ENCODE measurements around the gene GTPBP2. TPM values are rescaled to one million over a fixed set of nuclear protein-coding genes. Genes with fewer than 3 reads are reported as not detected.

GTPBP2 gene
- total and polyA plus RNA-seq, 2 experiments from 2014 or later, result 17.5 to 55.9 TPM

DNA sequence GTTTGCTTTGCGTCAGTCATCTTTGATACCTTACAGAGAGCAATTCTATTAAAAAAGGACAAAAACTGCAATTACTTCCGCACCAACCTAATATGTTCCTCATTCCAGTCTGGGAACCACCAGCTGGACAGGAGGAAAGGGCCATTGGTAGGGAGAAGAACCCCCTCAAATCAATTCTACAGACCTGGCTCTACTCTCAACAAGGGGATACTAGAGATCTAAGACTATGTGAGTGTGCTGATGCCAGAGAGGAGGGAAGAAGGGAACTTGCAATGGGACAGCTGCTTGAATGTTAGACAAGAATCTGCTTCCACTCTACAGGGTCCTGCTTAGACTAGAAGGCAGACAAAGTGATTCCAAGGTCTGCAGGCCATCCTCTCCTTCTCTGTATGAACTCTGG is 45.2 kb upstream of the GTPBP2 start:
- H3F3A ChIP-seq (replicated peaks; ENCODE audit: low read depth), result 0 out of 2 replicates have a peak, but pooled peaks cover 11% of the 10 kb centered on the region
- peaks cover 3% of the 10 kb centered on the region for H4K20me1 ChIP-seq (replicated peaks; ENCODE audit: insufficient read depth)
- no peaks in the 10 kb centered on the region for H3K27me3 ChIP-seq (ENCODE audit: insufficient read depth)
- Mint-ChIP-seq H3K27me3 (ENCODE audit: insufficient read depth, low read depth, poor library complexity) (peaks cover 3% of the 10 kb centered on the region), H3K4me1 (peaks cover 8% of the 10 kb centered on the region), H3K4me3 (no peak overlapping the region), H3K9me3 (no peaks in the 10 kb centered on the region), H3K36me3 (ENCODE audit: low read depth) (peaks cover 53% of the 10 kb centered on the region), H3K27ac (no peak overlapping the region)
- no peak for TF ChIP-seq ZNF331 (CRISPR knock-in tag; IDR thresholded peaks at IDR 0.05; ENCODE audit: low read depth)
- TF ChIP-seq STAT1 (IDR thresholded peaks at IDR 0.05; ENCODE audit: unreplicated experiment), result no peak
- TF ChIP-seq POLR2AphosphoS5 (IDR thresholded peaks at IDR 0.05; ENCODE audit: low read depth), result no peak
- TF ChIP-seq, protein P1, sequence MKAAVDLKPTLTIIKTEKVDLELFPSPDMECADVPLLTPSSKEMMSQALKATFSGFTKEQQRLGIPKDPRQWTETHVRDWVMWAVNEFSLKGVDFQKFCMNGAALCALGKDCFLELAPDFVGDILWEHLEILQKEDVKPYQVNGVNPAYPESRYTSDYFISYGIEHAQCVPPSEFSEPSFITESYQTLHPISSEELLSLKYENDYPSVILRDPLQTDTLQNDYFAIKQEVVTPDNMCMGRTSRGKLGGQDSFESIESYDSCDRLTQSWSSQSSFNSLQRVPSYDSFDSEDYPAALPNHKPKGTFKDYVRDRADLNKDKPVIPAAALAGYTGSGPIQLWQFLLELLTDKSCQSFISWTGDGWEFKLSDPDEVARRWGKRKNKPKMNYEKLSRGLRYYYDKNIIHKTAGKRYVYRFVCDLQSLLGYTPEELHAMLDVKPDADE (IDR thresholded peaks at IDR 0.05), result no peak
- TF ChIP-seq, protein P2, sequence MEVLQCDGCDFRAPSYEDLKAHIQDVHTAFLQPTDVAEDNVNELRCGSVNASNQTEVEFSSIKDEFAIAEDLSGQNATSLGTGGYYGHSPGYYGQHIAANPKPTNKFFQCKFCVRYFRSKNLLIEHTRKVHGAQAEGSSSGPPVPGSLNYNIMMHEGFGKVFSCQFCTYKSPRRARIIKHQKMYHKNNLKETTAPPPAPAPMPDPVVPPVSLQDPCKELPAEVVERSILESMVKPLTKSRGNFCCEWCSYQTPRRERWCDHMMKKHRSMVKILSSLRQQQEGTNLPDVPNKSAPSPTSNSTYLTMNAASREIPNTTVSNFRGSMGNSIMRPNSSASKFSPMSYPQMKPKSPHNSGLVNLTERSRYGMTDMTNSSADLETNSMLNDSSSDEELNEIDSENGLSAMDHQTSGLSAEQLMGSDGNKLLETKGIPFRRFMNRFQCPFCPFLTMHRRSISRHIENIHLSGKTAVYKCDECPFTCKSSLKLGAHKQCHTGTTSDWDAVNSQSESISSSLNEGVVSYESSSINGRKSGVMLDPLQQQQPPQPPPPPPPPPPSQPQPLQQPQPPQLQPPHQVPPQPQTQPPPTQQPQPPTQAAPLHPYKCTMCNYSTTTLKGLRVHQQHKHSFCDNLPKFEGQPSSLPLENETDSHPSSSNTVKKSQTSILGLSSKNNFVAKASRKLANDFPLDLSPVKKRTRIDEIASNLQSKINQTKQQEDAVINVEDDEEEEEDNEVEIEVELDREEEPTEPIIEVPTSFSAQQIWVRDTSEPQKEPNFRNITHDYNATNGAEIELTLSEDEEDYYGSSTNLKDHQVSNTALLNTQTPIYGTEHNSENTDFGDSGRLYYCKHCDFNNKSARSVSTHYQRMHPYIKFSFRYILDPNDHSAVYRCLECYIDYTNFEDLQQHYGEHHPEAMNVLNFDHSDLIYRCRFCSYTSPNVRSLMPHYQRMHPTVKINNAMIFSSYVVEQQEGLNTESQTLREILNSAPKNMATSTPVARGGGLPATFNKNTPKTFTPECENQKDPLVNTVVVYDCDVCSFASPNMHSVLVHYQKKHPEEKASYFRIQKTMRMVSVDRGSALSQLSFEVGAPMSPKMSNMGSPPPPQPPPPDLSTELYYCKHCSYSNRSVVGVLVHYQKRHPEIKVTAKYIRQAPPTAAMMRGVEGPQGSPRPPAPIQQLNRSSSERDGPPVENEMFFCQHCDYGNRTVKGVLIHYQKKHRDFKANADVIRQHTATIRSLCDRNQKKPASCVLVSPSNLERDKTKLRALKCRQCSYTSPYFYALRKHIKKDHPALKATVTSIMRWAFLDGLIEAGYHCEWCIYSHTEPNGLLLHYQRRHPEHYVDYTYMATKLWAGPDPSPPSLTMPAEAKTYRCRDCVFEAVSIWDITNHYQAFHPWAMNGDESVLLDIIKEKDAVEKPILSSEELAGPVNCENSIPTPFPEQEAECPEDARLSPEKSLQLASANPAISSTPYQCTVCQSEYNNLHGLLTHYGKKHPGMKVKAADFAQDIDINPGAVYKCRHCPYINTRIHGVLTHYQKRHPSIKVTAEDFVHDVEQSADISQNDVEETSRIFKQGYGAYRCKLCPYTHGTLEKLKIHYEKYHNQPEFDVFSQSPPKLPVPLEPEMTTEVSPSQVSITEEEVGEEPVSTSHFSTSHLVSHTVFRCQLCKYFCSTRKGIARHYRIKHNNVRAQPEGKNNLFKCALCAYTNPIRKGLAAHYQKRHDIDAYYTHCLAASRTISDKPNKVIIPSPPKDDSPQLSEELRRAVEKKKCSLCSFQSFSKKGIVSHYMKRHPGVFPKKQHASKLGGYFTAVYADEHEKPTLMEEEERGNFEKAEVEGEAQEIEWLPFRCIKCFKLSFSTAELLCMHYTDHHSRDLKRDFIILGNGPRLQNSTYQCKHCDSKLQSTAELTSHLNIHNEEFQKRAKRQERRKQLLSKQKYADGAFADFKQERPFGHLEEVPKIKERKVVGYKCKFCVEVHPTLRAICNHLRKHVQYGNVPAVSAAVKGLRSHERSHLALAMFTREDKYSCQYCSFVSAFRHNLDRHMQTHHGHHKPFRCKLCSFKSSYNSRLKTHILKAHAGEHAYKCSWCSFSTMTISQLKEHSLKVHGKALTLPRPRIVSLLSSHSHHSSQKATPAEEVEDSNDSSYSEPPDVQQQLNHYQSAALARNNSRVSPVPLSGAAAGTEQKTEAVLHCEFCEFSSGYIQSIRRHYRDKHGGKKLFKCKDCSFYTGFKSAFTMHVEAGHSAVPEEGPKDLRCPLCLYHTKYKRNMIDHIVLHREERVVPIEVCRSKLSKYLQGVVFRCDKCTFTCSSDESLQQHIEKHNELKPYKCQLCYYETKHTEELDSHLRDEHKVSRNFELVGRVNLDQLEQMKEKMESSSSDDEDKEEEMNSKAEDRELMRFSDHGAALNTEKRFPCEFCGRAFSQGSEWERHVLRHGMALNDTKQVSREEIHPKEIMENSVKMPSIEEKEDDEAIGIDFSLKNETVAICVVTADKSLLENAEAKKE (CRISPR knock-in tag; IDR thresholded peaks at IDR 0.05), result no peak
- TF ChIP-seq, protein P3, sequence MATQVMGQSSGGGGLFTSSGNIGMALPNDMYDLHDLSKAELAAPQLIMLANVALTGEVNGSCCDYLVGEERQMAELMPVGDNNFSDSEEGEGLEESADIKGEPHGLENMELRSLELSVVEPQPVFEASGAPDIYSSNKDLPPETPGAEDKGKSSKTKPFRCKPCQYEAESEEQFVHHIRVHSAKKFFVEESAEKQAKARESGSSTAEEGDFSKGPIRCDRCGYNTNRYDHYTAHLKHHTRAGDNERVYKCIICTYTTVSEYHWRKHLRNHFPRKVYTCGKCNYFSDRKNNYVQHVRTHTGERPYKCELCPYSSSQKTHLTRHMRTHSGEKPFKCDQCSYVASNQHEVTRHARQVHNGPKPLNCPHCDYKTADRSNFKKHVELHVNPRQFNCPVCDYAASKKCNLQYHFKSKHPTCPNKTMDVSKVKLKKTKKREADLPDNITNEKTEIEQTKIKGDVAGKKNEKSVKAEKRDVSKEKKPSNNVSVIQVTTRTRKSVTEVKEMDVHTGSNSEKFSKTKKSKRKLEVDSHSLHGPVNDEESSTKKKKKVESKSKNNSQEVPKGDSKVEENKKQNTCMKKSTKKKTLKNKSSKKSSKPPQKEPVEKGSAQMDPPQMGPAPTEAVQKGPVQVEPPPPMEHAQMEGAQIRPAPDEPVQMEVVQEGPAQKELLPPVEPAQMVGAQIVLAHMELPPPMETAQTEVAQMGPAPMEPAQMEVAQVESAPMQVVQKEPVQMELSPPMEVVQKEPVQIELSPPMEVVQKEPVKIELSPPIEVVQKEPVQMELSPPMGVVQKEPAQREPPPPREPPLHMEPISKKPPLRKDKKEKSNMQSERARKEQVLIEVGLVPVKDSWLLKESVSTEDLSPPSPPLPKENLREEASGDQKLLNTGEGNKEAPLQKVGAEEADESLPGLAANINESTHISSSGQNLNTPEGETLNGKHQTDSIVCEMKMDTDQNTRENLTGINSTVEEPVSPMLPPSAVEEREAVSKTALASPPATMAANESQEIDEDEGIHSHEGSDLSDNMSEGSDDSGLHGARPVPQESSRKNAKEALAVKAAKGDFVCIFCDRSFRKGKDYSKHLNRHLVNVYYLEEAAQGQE (IDR thresholded peaks at IDR 0.05; ENCODE audit: unreplicated experiment), result no peak
- no peak for TF ChIP-seq CREB1 (CRISPR knock-in tag; IDR thresholded peaks at IDR 0.05; ENCODE audit: low read depth)
- no peak for TF ChIP-seq EZH2phosphoT487 (IDR thresholded peaks at IDR 0.05; ENCODE audit: unreplicated experiment)
- no peak for TF ChIP-seq JUNB (IDR thresholded peaks at IDR 0.05; ENCODE audit: unreplicated experiment)
- no peak for TF ChIP-seq NANOG (IDR thresholded peaks at IDR 0.05; ENCODE audit: borderline replicate concordance)
- TF ChIP-seq EZH2 (IDR thresholded peaks at IDR 0.05; ENCODE audit: low read depth, unreplicated experiment), result no peak
- TF ChIP-seq, protein P4, sequence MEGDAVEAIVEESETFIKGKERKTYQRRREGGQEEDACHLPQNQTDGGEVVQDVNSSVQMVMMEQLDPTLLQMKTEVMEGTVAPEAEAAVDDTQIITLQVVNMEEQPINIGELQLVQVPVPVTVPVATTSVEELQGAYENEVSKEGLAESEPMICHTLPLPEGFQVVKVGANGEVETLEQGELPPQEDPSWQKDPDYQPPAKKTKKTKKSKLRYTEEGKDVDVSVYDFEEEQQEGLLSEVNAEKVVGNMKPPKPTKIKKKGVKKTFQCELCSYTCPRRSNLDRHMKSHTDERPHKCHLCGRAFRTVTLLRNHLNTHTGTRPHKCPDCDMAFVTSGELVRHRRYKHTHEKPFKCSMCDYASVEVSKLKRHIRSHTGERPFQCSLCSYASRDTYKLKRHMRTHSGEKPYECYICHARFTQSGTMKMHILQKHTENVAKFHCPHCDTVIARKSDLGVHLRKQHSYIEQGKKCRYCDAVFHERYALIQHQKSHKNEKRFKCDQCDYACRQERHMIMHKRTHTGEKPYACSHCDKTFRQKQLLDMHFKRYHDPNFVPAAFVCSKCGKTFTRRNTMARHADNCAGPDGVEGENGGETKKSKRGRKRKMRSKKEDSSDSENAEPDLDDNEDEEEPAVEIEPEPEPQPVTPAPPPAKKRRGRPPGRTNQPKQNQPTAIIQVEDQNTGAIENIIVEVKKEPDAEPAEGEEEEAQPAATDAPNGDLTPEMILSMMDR (conservative IDR thresholded peaks at IDR 0.05; ENCODE audit: low read depth in 2 of 2), result no peak
- TF ChIP-seq ZNF114 (CRISPR knock-in tag; IDR thresholded peaks at IDR 0.05), result no peak
- H3K4me1 ChIP-seq (ENCODE audit: insufficient read depth), result peaks cover 11% of the 10 kb centered on the region; the same call in 1 of the 2 replicates
- no peak overlapping the region for H3K4me3 ChIP-seq
- no peaks in the 10 kb centered on the region for H3K9me2 ChIP-seq (ENCODE audit: insufficient read depth)
- no peaks in the 10 kb centered on the region for H3K79me2 ChIP-seq (replicated peaks; ENCODE audit: insufficient read depth)
- H2AFZ ChIP-seq, result no peak overlapping the region
- no peak overlapping the region for H3K4me2 ChIP-seq
- ATAC-seq (no peak), DNase-seq (ENCODE audit: low spot score) (no peak)
- H3K36me3 ChIP-seq (ENCODE audit: insufficient read depth), result peaks cover 7% of the 10 kb centered on the region; the same call in 1 of the 2 replicates
- no peak overlapping the region for H3K27ac ChIP-seq (ENCODE audit: low read depth)
